ENCODE results near the gene FALEC. TPM values are rescaled to one million over a fixed set of nuclear protein-coding genes. Genes with fewer than 3 reads are reported as not detected.

Gene FALEC
- total RNA-seq, 1 donor from 2014 or later = not detected

- intact Hi-C loops (cut with DNase I) = no loop called here
- Histone ChIP-seq H3K9me3 (no peaks in the 10 kb centered on the region), H3K4me3 (peak overlapping the region; percentile 31 to 42), H3K27me3 (no peaks in the 10 kb centered on the region), H3K27ac (peak overlapping the region; percentile 100), H3K36me3 (peaks cover 0 to 12% of the 10 kb centered on the region in 2 donors), H3K4me1 (peaks cover 100% of the 10 kb centered on the region)
- TF ChIP-seq CTCF (IDR thresholded peaks at IDR 0.05) (no peak), POLR2AphosphoS5 (IDR thresholded peaks at IDR 0.05; ENCODE audit: insufficient read depth in 1 of 2, low read depth in 1 of 2) (no peak), POLR2A (IDR thresholded peaks at IDR 0.05) (no peak)
- no peak for DNase-seq (ENCODE audit: extremely low spot score in 2 of 2)
Measured at GRCh38 chr1:150567341-150567716, 51.8 kb downstream of the FALEC start.

GRCh38 chr1:150567717-150568593 is 52.4 kb downstream of the FALEC start:
- Histone ChIP-seq H3K4me1 (peaks cover 100% of the 10 kb centered on the region), H3K4me3 (peak overlapping the region; percentile 31 to 42), H3K9me3 (no peaks in the 10 kb centered on the region), H3K27me3 (no peaks in the 10 kb centered on the region), H3K36me3 (peaks cover 0 to 18% of the 10 kb centered on the region in 2 donors), H3K27ac (peak overlapping the region; percentile 100)
- intact Hi-C loops (cut with DNase I) = no loop called here
- peak; percentile 63 to 99 for TF ChIP-seq POLR2AphosphoS5 (IDR thresholded peaks at IDR 0.05; ENCODE audit: insufficient read depth in 1 of 2, low read depth in 1 of 2)
- TF ChIP-seq CTCF (IDR thresholded peaks at IDR 0.05) = no peak
- TF ChIP-seq POLR2A (IDR thresholded peaks at IDR 0.05) = peak in 1 of 2 donors; percentile 11
- no peak for DNase-seq (ENCODE audit: extremely low spot score in 2 of 2)

GRCh38 chr1:150568594-150568966 is 53.0 kb downstream of the FALEC start:
- Histone ChIP-seq H3K4me1 (peaks cover 100% of the 10 kb centered on the region), H3K27me3 (no peaks in the 10 kb centered on the region), H3K4me3 (peak overlapping the region; percentile 10 to 31), H3K27ac (peak overlapping the region; percentile 100), H3K36me3 (peaks cover 1 to 24% of the 10 kb centered on the region in 2 donors), H3K9me3 (no peaks in the 10 kb centered on the region)
- TF ChIP-seq CTCF (IDR thresholded peaks at IDR 0.05) = no peak
- TF ChIP-seq POLR2AphosphoS5 (IDR thresholded peaks at IDR 0.05; ENCODE audit: insufficient read depth in 1 of 2, low read depth in 1 of 2) = no peak
- no peak for TF ChIP-seq POLR2A (IDR thresholded peaks at IDR 0.05)
- intact Hi-C loops (cut with DNase I) = no loop called here
- DNase-seq (ENCODE audit: extremely low spot score in 2 of 2) = no peak

DNA sequence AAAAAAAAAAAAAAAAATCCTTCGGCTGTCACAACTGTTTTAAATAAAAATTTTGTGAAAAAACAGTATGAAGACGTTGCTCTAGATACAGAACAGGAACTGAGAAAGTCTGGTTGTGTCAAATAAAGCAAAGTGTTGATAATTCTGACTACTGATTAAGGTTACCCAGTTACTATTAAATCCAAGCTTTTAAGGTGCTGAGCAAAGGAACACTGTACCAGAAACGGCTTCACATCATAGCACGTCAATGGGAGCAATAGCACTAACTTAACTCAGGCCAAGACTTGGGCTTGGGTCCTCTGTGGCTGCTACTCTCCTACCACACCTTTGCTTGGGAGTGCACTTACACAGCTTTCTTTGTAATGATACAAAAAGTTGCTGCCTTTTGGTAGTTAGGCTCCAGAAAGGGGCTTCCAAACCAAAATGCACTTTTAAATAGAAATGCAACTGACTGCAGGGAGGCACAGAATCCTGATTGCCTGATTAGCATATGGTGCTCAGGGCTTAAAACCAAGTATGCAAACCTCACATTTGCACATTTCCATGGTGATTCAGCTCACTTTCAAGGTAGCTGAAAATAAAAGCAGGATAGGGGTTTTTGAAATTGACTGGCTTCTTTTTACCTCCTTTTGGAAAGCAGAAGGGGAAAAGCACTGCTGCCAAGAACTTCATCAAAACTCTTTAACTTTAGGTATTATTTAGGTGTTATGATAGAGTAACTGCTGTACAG is 57.5 kb downstream of the FALEC start:
- H3K27me3 ChIP-seq = no peaks in the 10 kb centered on the region
- no peak for TF ChIP-seq POLR2A (IDR thresholded peaks at IDR 0.05)
- no peak for TF ChIP-seq POLR2AphosphoS5 (IDR thresholded peaks at IDR 0.05; ENCODE audit: insufficient read depth in 1 of 2, low read depth in 1 of 2)
- TF ChIP-seq CTCF (IDR thresholded peaks at IDR 0.05) = no peak
- peak overlapping the region; percentile 100 for H3K27ac ChIP-seq
- H3K4me1 ChIP-seq = peaks cover 83% of the 10 kb centered on the region
- intact Hi-C loops (cut with DNase I) = no loop called here
- no peak for DNase-seq (ENCODE audit: extremely low spot score in 2 of 2)
- H3K36me3 ChIP-seq = peaks cover 4 to 68% of the 10 kb centered on the region in 2 donors
- no peaks in the 10 kb centered on the region for H3K9me3 ChIP-seq
- H3K4me3 ChIP-seq = peak overlapping the region; percentile 15 to 86

Measured in vagina (tissue), 2 donors.